ENCODE results near the gene SLC2A9. TPM values are rescaled to one million over a fixed set of nuclear protein-coding genes. Genes with fewer than 3 reads are reported as not detected.
"Not testable (repeated sequence)": the region's sequence is repeated elsewhere in the genome, so short reads cannot be mapped to it uniquely, and the experiment has no call there.

SLC2A9 gene
- total RNA-seq, 1 donor from 2014 or later, result 21.7 TPM

DNA sequence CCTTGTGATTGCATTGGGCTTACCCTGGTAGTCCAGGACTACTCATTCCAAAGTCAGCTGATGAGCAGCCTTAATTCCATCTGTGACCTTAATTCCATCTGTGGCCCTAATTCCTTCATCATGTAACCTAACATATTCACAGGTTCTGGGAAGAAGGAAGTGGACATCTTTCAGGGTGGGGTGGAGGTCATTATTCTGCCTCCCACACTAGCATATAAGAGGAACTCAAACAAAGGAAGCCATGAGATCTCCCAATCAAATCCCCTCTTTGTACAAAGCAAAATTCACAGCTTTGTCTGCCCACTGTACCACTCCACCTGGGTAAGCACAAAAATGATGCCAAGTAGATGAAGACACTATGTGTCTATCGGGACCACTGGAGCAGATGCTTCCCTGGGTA, 87.3 kb downstream of the SLC2A9 start:
- ATAC-seq, result no peak
- no peak for DNase-seq (ENCODE audit: low spot score)

DNA sequence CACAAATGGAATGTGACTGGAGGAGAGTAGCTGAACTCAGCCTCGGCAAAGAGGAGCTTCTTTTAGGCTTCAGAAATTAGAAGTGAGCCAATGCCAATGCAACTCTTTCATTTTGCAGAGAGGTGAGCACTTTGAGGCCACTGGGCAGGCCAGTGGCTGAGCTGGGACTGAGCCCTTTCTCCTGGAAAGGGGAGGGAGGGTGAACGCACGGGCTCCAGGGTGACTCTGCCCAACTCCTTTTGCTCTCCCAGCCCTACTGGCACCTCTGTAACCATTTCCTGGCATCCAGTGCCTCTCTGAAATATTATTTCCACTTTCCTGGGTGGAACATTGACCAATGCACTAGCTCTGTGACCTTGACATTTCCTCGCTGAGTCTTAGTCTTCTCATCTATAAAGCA, 88.1 kb downstream of the SLC2A9 start:
- ATAC-seq, result no peak
- no peak for DNase-seq (ENCODE audit: low spot score)

- DNase-seq (ENCODE audit: low spot score) (no peak), ATAC-seq (no peak)
Observed at GRCh38 chr4:9932771-9933170, 88.5 kb downstream of the SLC2A9 start.

GRCh38 chr4:9931146-9931545, 90.2 kb downstream of the SLC2A9 start:
- ATAC-seq, result peak; percentile 28
- DNase-seq (ENCODE audit: low spot score), result no peak

DNA sequence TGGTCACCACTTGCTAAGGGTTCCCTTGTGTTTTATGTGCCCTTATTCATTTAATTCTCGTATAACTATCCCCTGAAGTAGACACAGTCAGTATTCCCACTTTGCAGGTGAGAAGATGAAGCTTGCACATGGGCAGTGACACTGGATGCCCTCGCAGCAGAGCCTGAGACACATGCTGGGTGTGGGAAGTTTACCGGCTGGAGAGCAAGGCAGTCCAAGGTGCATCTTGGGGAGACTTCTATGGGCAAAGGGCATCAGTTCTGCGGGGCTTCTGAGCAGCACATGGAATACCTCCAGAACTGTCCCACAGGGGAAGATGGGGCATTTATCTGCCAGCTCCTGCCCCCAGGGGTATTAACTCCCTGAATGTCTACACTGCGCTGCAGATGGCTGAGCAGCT, 92.2 kb downstream of the SLC2A9 start:
- ATAC-seq (no peak), DNase-seq (ENCODE audit: low spot score) (no peak)

GRCh38 chr4:9927341-9928007, 93.8 kb downstream of the SLC2A9 start:
- no peak for ATAC-seq
- no peak for DNase-seq (ENCODE audit: low spot score)

GRCh38 chr4:9926586-9926985, 94.7 kb downstream of the SLC2A9 start:
- DNase-seq (ENCODE audit: low spot score) (no peak), ATAC-seq (no peak)

DNA sequence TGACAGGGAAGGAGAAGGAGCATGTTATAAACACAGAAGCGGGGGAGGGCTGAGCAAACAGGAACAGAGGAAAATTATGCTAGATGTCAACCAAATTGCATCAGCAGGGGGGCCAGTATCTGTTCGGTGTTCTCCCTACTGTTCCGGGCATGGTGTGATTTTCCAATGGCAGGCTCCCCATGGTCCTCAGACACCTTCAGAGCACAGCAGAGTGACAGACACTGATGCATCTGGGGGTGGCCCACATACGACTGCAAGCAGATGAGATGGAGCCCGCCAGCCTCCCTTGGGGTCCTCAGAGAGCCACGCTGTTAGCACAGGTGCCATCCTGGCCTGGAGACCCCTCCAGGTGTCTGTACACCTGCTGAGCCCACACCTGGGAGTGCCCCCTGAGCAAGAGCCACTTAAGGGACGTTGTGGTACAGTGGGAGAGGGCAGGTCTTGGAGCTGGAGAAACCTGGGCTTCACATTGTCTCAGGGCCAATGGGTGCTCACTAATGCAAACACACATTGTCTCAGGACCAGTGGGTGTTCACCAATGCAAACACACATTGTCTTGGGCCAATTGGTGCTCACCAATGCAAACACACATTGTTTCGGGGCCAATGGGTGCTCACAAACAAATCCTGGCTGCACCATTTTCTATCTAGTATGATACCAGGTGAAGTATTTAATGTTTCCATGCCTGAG, 95.4 kb downstream of the SLC2A9 start:
- no peak for DNase-seq (ENCODE audit: low spot score)
- ATAC-seq, result no peak

DNA sequence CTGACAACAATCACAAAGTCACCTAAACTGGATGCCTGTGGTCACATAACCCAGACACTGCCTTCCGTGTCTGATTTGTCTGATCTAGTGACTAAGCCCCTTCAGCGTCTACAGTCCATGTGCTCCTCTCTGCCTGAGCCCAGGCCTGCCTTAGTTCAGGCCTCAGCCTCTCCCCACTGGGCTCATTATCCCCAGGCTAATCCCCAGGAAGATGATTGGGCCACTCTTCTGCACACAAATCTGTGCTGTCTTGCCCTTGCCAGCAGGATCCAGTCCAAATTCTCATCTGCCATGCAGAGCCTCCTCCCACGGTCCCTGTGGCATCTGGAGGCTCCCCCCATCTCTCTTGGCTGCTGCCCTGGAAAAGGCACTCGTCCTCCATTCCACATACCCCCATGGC, 96.5 kb downstream of the SLC2A9 start:
- DNase-seq (ENCODE audit: low spot score) (no peak), ATAC-seq (no peak)

DNA sequence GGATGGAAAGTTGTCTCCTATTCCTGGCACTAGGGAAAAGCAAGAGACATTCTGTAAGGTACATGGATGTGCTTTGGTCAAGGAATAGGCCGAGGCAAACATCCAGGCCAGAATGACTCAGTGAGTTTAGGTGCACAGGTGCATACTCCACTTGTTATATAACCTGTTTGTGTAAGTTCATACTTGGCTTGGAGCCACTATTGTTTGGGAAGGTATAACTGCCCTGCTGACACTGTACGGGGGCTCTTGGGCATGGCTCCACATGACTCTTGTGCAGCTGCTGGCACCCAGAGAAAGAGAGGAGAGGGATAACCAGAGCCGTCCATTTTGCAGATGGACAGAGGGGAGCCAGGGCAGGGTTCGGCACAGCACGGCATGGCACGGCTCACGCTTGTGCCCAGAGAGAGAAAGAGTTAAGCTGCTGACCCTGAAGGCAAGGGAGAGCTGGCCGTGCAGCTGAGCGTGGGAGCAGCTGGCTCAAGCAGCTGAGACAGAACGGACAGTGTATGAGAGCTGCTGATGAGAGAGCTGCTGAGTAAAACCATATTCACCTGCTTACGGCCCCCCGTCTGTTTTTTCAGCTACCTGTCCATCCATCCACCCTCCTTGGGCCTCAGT, 98.0 kb downstream of the SLC2A9 start:
- no peak for DNase-seq (ENCODE audit: low spot score)

DNA sequence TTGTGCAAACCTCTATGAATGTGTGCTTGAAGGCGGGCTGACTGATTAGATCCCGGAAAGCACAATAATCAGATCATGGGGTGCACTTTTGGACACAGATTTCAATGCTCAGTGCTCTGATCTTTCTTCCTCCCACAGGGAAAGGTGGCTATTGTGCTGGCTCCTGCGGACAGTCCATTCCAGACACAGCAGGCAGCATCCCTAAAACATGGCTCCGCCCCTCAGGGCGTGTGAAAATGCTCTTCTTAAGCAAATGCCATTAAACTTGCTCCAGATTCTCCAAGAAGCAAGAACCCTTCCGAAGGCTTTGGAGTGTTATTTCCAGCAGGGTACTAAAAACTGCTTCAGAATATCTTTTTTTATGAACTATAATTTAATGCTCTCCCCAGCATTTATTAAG, 100.0 kb downstream of the SLC2A9 start:
- ATAC-seq (no peak), DNase-seq (ENCODE audit: low spot score) (no peak)

More for the DNA sequence above, 98.0 kb downstream of the SLC2A9 start:
- ATAC-seq, result no peak

- DNase-seq (ENCODE audit: low spot score) (no peak), ATAC-seq (no peak)
Observed at GRCh38 chr4:9920029-9920428, 101.3 kb downstream of the SLC2A9 start.

DNA sequence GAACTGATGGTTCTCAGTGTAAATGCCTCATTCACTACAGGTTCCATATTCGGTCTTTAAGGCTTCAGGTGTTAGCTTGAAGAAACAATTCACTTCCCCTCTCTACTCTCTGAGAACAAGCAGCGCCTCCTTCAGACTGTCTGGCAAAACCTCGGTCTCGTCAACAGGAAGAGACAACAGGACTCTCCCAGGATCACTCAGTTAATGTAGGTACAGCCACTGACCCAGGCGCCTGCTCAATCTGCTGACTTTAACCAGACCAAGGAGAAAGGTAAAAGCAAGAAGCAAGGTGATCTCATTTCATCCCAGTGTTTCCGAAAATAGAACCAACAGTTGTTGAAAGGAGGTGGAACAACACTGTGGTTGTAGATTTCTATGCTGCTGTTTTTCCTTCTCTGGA, 102.2 kb downstream of the SLC2A9 start:
- no peak for ATAC-seq
- no peak for DNase-seq (ENCODE audit: low spot score)

GRCh38 chr4:9918484-9918883, 102.8 kb downstream of the SLC2A9 start:
- no peak for DNase-seq (ENCODE audit: low spot score)
- no peak for ATAC-seq

- ATAC-seq (no peak), DNase-seq (ENCODE audit: low spot score) (no peak)
Observed at GRCh38 chr4:9916937-9917336, 104.4 kb downstream of the SLC2A9 start.

DNA sequence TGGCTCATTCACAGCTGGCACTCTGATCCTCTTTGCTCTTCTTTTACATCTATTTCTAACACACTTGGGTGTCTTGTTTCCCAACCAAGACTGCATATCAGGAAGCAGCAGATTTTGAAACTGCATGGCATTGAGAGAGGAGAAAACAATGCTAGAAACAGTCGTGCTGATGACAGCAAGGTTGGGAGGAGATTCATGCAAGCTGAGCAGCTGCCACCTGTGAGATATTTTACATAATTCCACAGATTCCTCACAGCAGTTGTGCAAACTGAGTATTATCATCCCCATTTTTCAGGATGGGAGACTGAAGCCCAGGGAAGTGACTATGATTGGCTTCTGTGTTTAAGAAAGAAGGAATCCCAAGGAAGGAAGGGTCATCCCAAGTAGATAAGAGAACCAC, 105.0 kb downstream of the SLC2A9 start:
- ATAC-seq (no peak), DNase-seq (ENCODE audit: low spot score) (no peak)

GRCh38 chr4:9913846-9914245, 107.5 kb downstream of the SLC2A9 start:
- DNase-seq (ENCODE audit: low spot score) (no peak), ATAC-seq (no peak)

DNA sequence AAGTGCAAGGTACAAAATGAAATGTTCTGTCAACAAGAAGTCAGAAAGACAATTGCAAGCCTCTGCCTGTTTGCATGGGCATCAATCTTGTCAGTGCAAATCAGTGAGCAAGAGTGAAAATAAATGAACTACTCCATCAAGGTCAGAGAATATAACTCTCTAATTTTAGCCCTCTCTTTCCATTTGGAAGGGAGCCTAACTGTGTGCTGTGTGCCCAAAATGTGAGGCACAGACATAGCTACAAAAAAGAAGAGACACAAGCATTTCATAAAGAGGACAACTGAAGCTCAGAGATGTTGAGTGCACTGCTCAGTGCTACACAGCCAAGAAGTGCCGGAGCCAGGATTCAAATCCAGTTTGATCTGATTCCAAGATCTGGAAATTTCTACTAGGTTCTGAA, 114.3 kb downstream of the SLC2A9 start:
- DNase-seq (ENCODE audit: low spot score), result no peak
- no peak for ATAC-seq

DNA sequence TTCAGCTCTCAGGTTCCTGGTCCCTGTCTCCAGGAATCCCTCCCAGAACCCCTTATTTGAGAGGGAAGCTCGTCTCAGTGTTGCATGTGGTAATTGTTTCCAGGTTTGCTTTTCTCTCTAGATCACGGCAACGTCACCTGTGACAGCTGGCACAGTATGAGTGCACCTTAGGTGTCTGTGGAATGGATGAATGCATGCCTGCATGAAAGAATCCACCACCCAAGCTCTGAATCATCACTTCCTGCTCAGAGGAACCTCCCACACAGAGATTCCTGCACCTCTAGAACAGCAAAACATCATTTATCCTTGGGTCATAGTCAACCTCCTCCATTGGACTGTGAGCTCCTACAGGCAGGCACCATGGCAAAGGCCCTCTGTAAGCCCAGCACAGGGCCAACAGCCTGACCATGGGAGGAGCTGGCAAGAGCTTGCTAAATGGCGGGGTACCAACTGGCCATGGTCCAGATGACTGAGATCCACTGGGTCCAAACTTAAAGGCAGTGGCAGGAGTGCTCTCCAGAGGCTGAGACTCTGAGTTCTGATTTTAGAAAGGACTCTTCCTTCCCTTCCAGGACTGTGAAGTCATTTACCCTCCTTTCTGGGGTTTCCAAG, 116.2 kb downstream of the SLC2A9 start:
- no peak for ATAC-seq
- DNase-seq (ENCODE audit: low spot score), result no peak

DNA sequence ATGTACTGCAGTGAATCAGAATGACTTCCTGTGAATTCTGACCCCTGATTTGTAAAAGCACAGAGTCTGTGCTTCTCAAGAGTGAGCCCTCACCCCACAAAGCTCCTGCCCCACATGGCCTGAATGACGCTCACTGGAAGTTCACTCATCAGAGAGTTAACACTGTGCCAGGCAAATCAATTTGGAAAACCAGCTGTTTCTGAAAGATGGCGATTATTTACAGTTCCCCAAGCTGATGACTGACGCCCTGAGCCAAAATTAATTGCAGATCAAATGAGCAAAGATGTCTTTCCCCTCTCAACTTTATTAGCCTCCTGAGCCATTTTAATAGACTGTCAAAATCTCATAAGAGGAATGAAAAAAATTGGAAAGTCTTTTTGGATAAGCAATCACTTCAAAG, 118.0 kb downstream of the SLC2A9 start:
- ATAC-seq (no peak), DNase-seq (ENCODE audit: low spot score) (no peak)

- DNase-seq (ENCODE audit: low spot score), result no peak
- ATAC-seq, result no peak
Observed at GRCh38 chr4:9901257-9901656, 120.0 kb downstream of the SLC2A9 start.

DNA sequence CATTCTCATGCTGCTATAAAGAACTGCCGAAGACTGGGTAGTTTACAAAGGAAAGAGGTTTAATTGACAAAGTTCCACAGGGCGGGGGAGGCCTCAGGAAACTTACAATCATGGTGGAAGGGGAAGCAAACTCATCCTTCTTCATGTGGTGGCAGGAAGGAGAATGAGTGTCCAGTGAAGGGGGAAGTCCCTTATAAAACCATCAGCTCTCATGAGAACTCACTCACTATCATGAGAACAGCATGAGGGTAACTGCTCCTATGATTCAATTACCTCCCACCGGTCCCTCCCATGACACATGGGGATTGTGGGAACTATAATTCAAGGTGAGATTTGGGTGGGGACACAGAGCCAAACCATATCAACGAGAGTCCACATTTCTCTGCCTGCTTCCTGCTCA, 120.7 kb downstream of the SLC2A9 start:
- DNase-seq (ENCODE audit: low spot score), result not testable (repeated sequence)

More for the DNA sequence above, 120.7 kb downstream of the SLC2A9 start:
- not testable (repeated sequence) for ATAC-seq
